Measurements from ENCODE around the gene AXIN2.
A peak's percentile ranks its signal among the peaks of the same experiment; 100 is the strongest.
"Not testable (repeated sequence)": the region's sequence is repeated elsewhere in the genome, so short reads cannot be mapped to it uniquely, and the experiment has no call there.

The AXIN2 gene

DNA sequence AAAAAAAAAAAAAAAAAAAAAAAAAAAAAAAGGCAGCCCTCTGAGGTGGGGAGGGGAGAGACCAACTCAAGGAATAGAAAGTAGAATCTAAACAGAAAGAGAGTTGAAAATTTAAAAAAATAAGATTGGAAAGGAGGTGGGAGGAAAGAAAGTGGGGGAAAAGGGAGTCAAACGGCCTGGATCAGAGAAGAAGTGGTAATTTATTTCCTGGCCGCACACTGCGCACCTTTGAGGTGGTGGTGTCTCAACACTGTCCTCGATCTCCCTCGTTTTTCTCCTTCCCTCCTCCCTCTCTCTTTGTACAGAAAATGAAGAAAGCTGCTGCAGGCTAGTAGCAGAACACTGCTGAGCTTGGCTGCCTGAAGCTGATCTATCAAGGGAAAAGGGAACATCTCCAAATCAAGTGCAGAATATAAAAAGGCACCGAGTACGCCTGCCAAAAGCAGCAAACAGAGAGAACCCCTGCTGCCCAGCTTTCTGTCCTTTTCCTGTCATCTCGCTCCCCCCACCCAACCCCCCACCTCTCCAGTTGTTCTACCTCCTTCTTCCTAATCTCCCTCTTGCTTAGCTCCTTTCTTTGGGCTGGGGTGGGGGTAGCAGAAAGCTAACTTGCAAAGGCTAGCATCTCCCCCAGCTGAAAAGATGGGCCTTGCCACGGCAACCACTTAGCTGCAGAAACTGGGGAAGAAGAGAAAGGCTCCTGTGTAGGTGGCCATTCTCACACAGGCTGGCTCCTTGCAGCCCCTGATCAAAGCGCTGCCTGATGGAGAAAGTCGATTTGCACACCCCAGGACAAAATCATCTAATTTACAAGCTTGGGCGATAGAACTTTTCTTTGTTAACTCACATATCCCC, 22.5 kb downstream of the AXIN2 start:
- DNase-seq (ENCODE audit: low read depth in 3 of 3), result no peak

DNA sequence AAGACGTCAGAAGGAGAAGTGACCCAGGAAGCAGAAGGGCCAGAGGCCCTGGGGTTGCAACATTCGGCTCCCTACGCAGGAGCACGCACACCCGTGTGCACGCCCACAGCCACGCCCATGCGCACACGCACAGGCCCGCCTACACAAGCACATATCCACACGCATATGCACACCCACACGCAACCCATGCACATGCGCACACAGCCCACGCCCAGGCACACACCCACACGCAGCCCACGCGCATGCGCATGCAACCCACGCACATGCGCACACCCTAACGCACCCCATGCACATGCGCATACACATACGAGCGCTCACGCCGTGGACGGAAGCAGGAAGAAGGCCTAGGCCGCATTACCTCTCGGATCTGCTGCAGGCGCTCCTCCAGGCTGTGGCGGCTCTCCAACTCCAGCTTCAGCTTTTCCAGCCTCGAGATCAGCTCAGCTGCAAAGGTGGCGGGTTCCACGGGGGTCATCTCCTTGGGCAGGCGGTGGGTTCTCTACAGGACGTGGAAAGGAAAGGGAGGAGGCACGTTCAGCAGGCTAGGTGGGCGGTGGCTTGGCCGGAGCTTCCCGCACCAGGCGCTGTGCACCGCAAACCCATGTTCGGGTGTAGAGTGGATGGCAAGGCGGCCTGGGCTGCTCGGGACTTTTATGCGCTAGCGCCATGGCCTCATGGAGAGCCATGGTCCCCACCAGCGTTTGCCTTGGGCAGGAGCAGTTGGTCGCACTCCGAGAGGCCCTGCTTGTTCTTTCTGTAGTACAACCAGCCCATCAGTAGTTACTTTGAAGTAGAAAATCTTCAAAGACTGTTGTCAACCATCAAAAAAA, 23.4 kb downstream of the AXIN2 start:
- peak in 1 of 3 donors; percentile 26 for DNase-seq (ENCODE audit: low read depth in 3 of 3)

GRCh38 chr17:65537343-65537844, 24.1 kb downstream of the AXIN2 start:
- DNase-seq (ENCODE audit: low read depth in 3 of 3), result no peak

DNA sequence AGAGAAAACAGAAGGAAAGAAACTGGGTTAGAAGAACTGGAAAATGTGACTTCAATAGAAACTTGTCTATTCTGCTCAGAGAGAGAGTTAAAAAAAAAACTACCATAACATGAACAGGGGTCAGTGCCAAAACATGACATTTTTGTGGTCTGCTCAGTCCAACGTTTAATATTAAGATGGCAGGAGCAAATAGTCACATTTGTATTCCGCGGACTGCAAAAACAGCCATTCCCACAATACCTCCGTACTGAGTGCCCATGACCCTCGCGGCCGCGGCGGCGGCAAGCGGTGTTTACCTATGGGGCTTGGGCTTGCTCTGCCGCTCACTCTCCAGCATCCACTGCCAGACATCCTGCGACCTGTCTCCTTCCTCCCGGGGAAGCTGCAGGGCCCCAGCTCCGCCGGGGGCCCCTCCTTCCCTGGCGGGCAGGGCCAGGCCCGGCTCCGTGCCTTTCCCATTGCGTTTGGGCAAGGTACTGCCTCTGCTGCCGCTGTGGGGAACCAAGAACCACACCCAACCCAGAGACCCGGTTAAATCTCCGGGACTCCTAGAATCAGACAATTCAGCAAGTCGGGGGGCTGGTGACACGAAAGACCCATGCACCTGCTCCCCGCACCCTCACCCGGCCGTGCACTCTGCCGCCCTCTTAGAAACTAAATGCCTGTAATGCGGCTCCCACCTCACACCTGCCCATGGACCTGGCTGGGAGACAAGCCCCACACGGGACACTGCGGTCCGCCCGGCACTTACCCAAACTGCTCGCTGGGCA, 24.7 kb downstream of the AXIN2 start:
- DNase-seq (ENCODE audit: low read depth in 3 of 3), result no peak

DNA sequence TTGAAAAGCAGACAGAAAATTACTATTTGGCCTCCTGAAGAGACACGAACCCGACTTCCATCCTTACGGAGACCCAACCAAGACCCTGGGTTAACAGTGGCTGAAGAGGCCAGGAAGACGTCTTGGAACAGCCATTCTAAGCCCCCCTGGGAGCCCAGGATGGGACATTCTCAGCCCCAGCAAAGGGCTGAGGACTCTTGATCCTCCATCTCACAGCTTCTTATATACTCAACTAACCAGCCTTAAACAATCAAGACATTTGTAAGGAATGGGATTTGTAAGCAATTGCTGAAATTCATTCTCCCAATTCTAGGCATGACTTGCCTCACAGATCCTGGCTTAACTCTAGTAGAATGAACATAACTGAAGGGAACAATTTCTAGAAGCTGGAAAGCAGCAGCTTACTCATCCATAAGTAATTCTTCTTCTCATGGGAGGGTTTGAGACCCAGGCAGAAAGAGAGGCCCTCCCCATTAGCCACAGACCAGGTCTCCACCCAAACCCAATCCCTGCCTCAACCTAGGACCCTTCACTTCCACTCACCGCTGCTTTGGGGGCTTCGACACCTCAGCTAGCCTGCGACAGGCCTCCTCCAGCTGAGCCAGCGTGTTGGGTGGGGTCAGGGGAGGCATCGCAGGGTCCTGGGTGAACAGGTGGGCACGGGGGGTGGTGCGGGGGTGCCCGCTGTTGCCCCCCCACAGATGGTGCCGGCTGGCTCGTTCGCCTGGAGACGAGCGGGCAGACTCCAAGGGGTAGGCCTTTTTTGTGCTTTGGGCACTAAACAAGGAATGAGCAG, 25.5 kb downstream of the AXIN2 start:
- DNase-seq (ENCODE audit: low read depth in 3 of 3), result no peak

GRCh38 chr17:65533852-65534457, 27.5 kb downstream of the AXIN2 start:
- no peak for DNase-seq (ENCODE audit: low read depth in 3 of 3)

GRCh38 chr17:65533056-65533745, 28.2 kb downstream of the AXIN2 start:
- DNase-seq (ENCODE audit: low read depth in 3 of 3), result no peak

DNA sequence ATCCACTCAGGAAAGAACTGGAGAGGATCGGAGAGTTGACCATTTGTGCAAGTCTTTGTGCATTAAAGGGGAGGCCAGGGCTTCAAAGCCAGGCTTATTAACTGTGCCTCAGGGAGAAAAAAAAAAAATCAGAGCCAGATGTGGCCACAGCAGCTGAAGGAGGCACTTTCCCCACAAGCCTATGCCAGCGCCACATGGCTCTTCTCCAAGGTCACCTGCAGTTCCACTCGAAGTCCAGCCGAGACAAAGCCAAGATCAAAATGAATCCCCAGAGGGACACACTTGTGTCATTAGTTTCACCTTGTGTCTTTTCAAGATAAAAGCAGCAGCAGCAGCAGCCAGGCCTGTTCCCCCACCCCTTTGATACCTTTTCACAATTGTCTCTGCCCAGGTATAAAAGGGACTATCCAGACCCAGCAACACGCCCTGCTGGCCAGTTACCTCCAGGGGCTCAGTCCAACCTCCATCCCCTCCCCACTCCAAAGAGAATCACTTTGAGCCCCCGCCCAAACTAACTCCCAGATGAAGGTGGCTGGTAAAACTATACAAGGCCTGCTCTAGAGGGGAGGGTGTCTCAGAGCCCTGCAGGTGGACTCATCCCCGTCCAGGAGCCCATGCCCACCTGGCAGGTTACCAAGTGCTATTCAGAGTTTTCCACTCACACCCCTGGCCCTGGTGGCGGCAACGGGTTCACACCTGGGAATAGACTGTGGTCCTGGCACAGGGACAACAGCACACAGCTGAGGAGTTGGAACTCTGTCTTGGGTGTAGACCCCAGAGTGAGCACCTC, 29.2 kb downstream of the AXIN2 start:
- no peak for DNase-seq (ENCODE audit: low read depth in 3 of 3)

DNA sequence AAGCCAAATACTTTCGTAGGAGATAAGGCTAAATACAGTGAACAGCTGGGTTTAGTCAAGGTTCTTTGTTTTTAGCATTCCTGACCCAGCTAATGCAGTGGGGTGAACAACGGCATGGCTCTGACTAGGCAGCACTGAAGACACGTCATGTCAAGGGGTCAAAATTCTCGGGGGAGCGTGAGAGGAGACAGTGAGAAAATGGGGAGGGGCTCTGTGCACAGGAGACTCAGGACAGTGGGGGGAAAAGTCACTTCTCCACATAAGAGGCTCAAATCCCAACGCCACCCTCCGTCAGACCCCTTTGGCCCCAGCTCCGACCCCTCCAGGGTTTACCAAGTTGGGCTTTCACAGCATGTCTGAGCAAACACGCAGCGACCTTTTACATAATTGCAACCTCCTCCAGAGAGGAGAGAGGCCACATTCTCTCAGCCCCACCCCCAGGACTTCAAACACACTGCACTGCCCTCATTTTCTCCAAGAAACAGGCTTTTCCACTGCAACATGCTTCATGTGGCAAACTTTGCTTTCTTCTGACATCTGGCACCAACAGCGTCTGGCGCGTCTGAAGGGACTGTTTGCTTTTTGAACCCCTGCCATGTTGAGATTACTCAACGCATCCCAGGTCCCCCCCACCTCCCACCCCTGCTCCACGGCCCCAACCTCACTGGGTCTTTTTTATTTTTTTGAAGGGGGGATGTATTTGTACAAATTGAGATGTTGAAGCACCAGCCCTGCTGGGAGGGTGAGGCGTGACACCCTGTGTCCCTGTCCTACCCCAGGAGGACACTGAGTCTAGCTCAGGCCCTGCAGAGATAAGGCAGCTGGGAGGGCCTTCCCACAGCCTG, 30.0 kb downstream of the AXIN2 start:
- no peak for DNase-seq (ENCODE audit: low read depth in 3 of 3)

DNA sequence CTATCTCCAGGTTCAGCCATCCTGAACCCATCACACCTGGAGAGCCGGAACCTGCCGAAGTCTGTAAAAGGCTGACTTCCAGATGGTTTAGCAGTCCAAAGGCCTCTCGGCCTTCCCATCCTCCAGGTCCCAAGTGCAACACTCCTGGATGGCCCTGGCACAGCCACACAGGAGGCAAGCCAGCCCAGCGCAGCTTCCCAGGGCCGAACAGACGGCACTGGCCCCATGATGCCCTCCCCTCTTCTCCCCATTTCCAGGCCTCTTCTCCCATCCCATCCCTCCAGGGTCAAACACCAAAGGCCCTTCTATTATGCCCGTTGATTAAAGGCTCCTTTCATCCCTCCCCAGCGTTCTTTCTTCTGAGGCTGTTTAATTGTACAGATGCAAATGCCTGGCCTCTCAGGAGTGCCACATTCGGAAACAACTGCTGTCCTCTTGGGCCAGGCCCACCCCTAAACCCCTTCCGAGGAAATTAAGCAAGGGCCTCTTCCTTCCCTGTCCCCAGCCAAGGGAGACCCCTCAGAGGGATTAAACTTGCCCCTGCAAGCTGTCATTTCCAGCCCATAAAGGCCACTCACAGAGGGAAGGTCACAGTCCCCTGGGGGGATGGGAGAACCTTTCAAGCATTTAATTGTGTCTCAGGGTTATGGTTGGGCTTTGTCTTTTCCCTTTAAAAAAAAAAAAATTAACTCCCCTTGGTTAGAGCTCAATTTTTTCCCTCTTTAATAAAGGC, 30.8 kb downstream of the AXIN2 start:
- DNase-seq (ENCODE audit: low read depth in 3 of 3), result no peak

DNA sequence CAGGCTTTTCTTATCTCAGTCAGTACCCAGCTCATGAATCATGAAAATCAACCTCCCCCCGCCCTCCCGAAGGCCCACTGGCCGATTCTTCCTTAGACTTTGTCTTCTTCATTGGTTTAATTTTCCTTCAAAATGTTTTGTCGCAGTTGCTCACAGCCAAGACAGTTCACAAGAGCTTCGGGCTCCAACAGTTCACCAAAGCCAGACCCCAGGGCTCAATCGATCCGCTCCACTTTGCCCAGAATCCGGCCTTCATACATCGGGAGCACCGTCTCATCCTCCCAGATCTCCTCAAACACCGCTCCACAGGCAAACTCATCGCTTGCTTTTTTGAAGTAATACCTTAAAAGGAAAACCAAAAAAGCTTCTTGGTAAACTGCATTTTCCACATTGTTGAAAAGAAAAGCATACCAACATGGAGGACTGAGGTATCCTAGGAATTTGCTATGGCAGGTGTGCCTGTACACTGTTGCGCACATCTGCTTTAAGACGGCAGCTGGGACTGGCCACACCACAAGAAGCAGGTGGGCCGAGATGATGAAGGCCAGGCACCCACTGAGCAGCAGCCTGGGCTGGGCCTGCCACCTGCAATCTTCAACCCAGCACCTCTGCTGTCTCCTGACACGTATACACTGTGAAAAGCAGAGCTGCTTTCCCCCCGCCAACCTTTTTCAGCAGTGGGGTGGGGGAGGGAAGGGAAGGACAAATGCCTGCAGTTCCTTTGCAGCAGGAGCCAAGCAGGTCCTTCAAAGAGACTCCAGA, 31.5 kb downstream of the AXIN2 start:
- no peak for DNase-seq (ENCODE audit: low read depth in 3 of 3)

DNA sequence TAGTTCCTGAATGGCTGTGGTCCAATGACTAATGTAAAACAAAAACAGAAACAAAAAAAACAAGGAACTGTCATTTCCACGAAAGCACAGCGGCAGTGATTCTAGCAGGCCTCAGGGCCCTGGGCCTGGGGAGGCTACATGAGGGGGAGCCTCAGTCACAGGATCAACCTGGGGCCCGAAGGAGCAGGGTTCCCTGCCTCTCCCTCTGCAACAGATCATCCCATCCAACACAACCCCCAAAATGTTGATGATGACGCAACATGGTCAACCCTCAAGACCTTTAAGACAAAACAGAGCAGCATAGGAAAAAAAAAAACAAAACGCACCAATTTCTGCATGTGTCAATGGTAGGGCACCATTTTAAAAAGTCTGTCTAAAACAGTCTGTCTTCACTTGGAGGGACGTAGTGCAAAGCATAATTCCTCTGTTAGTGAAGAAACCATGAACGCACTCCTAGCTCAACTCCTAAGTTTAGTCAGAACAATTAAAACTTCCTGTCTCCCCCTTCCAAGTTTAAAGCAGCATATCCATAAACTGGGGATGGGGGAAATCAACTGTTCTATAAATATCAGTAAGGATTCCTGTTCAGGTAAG, 32.3 kb downstream of the AXIN2 start:
- DNase-seq (ENCODE audit: low read depth in 3 of 3), result no peak

DNA sequence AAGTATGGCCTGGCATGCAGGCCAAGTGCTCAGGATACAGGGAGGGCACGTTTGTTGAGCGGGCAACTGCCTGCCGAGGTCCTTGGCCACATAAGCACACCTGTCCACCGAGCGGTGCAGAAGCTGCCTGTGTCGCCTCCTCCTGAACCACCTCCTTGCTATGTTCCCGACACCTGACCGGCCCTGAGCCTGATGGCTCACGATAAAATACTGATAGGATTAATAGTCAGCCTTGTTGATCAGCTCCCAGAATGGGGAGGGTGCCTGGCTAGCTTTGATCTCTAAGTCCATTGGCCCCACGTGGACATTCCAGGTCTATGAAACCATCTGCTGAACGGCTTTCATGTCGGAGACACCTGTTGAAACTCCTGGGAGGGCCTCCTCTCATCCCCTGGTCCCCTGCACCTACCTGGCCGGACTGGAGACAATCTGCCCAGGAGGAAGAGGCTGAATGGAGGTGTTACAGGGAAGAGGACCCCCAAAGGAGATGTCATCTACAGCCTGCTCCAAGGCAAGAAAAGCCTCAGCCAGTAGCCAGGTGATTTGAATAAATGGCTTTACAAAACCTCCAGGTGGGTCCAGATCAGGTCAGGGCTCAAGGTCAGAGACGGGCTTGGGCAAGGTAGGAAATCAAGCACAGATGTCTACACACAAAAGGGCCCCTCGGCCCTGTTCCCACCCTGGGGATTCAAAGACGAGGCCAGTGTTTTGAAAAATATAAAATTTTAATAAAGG, 33.4 kb downstream of the AXIN2 start:
- DNase-seq (ENCODE audit: low read depth in 3 of 3), result no peak

DNA sequence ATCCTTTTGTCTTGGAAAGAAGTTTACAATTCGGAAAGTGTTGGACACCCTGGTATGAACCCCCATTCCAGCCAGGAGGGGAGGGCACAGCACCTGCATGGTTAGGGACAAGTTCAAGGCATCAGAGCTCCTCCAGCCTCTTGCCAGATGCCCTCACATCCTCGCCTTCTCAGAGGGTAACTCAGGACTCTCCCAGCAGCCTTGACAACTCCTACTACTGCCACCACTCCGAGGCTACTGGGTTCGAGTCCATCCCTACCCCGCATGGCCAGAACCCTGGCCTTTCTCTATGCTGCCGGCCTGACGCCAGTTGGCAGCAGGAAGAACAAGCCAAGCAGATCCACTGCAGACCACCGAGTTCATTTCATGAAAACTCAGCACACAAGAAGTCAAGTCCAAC, 34.1 kb downstream of the AXIN2 start:
- DNase-seq (ENCODE audit: low read depth in 3 of 3), result no peak

DNA sequence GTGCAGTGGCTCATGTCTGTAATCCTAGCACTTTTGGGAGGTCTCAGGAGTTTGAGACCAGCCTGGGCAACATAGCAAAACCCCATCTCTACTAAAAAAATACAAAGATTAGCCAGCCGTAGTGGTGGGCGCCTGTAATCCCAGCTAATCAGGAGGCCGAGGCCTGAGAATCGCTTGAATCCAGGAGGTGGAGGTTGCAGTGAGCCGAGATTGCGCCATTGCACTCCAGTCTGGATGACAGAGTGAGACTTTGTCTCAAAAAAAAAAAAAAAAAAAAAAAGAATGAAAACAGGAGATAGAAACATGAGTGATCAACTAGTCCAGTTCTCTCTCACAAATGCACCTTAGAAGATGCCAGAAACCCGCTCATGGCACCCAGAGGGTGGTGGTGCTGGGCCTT, 34.6 kb downstream of the AXIN2 start:
- DNase-seq (ENCODE audit: low read depth in 3 of 3), result not testable (repeated sequence)
